Cerebellar nuclear complex (tissue), 1 donor: Measurements from ENCODE around the gene HOXB5.

Experiments
- DNase-seq, 2 experiments: peaks; one replicate each; lab custom pipeline; 2025; lab: John Stamatoyannopoulos, UW

Gene HOXB5

GRCh38 chr17:48601539-48602425 lies 8.2 kb upstream of the HOXB5 start:
- DNase-seq = no peak

DNA sequence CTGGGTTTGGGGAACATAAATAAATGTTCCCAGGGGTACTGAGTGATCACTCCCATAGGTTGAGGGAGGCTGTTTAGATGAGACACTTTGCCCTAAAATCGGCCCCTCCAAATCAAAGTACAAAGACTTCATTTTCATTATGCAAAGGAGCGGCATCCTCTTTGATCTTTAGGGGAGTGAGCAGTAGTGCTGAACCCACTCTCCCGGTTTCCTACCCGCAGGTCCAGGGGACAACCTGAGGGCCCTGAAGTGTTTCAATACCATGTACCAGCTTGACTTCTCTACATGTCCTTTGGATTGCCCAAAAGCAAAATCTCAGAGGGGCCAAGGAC lies 7.6 kb upstream of the HOXB5 start:
- DNase-seq = no peak

- DNase-seq = no peak
Observed at GRCh38 chr17:48600244-48601098, 6.9 kb upstream of the HOXB5 start.

- no peak for DNase-seq
Observed at GRCh38 chr17:48599354-48599753, 5.8 kb upstream of the HOXB5 start.

- DNase-seq = no peak
Observed at GRCh38 chr17:48598736-48599135, 5.2 kb upstream of the HOXB5 start.

DNA sequence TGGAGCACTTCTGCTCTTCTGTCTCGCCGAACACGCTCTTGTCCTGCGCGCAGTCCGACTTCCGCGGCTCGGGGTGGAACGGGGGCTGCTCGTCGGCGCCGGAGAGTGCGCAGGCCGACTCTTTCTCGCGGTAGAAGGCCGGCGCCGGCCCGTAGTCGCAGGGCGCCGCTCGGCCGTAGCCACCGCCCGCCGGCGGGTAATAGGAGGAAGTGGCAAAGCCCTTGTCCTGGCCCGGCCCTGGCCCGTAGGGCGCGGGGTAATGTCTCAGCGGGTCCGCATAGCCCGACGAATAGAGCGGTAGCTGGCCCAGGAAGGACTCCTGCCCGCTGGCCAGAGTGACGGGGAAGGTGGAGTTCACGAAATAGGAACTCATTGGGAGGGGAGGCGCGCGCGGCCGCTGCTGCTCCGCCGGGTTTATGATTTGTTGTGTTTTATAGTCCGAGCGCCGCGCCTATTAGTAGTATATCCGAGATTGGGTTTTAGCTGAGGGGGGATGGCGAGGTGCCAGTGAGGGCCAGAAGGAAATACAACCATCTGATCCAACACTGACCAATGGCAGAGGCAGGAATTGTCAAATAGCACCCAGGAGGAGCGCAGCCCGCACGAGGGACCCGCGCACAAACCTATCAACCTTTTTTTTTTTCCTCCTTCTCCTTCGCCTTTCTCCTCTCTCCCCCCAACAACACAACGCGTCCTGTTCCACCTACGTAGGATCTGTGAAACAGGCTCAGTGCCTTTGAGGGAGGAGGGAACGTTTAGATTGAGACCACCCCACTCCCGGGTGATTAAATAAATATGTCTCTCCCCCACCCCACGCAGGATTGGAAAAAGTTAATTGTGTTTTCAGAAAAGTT lies 4.4 kb upstream of the HOXB5 start:
- no peak for DNase-seq

DNA sequence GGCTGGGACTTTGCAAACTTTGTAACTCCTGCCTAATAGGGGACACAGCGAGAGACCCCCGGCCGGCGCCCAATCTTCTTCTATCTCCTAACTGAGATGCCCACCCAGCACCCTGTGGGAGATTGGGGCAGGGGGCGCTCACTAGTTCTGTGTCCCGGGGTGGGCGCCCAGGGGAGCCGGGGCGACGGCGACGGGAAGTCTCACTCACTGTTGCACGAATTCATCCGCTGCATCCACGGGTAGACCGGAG lies 3.9 kb upstream of the HOXB5 start:
- no peak for DNase-seq

DNA sequence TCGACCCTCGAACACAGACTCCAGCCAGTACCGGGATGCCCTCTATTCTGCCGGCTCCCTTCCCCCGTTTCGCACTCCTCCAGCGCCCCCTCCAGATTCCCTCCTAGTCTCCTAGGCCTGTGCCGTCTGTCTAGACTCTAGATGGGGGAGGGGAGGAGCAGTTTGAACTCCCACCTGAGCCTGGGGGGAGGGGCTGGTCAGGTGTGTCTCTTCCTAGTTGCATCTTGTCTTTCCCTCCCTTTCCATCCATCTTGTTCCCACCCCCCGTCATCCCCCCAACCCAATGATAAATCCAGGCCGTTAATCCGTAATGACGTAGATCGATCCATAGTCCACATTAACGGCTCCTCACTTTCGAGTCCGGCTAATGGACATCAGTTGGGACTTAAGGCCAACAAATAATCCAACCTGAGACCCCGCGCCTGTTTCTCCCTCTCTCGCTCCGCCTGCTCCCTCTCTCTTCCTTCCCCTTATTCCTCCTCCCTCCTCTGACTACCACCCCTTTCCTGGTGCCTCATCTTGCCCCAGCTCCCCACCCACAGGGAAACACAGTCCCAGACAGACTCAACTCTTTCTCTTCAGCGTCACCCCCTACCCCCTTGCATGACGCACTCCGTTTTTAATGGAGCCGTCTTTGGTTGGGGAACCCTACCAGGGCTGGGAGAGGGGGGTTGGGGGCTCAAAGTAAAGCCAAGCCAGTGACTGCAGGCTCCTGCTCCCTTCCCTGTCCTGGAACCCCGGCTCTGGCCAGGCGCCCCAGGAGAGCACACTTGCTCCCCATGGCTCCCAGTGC lies 3.4 kb upstream of the HOXB5 start:
- DNase-seq = no peak

DNA sequence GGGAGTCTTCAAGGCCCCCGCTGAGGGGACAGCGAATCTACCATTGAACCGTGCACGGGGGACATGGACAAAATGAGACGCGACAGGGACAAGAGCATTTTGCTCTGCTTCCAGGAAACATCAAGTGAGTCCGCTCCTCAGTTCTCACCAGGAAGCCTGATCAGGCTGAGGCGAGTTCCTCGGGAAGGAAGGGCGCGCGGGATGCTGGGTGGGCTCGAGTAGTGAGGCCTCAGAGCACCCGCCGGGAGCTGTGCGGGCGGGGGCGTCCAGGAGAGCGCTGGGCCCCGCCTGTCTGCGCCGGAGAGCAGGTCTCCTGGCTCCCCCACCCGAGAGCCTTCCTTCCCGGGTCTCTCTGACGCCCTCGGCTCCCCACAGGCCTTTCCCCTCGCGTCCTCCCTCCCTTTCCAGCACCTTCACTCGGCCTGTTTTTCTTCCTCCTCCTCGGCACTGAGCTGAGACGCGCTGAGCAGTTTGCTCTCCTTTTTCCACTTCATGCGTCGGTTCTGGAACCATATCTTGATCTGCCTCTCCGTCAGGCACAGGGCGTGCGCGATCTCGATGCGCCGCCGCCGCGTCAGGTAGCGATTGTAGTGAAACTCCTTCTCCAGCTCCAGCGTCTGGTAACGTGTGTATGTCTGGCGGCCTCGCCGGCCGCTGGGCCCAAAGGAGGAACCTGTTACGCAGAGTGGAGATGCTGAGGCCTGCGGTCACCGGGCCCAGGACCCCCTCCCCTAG lies 2.6 kb upstream of the HOXB5 start:
- no peak for DNase-seq

DNA sequence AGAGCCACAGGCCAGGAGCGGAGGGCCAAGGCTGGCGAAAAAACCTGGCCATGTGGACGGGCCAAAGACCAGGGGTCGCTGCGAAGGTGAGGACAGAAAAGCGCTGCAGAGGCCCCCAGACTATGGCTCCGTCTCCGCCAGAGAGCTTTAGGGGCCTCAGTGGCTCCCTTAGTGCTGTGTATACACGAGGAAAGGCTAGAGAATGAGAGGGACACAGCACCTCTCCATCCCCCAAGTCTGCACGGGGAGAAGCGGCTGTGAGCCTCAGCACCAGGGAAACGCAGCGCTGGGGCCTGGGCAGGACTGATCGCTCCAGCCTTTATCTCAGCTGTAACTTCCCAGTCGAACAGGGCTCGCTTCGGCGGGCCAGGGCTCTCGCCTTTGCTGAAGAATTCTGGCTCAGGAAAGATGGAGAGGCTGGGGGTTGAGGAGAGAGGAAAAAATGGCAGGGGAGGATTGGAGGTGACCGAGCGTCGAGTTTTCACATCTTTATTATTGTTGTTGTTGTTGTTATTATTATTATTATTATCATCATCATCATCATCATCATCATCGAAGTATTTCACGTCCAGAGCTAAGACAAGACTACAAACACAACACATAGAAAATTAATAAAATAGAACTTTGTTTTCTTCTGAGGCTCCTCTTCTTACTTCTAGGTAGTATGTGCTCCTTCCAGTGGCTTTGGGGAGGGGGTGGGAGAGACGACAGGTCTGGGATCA lies 1.9 kb upstream of the HOXB5 start:
- no peak for DNase-seq

DNA sequence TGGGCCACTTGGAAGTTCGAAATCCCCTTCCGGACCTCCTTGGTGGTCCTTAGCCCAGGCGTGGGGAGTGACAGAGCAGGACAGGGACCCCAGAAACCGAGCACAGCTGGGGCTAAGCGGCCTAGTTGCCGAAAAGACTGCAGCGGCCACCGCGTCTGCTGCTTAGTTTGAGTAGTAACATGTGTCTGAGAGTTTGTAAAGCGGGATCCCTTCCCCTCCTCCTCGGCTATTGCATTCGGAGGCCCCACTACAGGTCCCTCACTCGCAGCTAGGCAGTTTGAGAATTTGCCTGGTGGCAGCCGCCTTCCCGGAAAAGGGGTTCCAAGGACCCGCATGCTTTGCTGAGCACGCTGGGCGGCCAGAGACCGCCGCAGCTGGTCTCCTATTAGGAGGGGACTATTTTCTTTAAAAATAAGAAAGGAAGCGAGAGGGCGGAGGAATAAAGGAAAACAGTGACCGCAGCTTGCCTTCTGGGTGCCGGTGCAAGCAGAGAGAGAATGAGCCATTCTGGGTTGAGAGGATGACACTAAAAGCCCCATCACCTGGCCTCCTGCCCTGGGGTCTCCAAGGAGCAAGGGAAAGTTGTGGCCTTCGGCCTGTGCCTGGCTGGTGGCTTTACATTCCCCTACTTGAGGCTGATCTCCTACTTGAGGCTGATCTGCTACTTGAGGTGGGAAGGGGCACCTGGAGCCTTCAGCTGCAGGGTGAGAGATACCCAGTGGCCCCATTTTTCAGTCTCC lies 1.1 kb upstream of the HOXB5 start:
- no peak for DNase-seq

DNA sequence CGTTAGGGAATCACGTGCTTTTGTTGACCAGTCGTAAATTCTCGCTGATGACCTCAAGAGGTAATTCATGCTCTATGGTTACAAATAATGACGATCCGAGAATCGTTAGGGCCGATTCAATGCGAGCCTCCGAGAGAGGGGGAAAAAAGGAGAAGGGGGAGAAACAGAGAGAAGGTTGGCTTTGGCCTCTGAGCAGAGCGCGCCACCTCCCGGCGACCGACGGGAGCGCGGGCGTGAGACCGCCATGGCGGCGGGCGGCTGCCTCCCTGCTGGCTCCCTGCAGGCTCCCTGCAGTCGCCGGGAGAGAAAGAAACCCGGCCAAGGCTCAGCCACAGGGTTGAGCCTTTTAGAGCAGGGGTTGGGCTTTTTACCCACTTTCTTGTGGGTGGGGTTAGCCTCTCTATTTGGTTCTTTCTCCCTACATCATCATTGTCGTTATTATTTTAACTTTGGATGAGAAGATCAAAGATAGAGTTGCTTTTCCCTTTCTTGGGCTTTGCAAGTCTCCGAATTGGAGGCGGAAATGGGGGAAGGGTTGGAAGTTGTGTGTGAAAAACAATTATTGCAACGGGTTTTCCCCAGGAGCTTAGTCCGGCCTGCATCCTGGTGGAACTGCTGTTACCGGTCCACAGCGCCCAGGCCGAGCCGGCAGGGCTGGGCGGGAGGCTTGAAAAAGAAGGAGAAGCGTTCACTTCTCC lies 410 bp upstream of the HOXB5 start:
- no peak for DNase-seq

DNA sequence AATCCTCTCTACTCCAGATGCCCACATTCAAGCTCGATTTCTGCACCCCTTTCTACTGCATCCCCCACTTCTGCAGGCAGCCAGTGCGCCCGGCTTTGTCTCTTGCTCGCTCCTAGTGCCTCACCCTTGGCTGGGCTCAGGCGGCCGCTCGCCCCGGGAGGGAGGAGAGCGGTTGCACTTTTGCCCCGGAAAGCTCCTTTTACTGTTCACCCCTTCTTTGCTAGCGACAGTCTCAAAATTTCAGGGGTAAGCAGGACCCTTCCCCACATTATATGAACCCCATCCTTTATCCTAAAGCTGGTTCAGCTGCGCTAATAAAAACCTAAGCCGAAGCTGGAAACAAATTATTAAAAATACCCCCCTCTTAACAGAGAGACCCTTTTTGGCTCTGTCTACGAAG lies 1.0 kb downstream of the HOXB5 start:
- no peak for DNase-seq

GRCh38 chr17:48592057-48592514 lies 1.5 kb downstream of the HOXB5 start:
- no peak for DNase-seq

DNA sequence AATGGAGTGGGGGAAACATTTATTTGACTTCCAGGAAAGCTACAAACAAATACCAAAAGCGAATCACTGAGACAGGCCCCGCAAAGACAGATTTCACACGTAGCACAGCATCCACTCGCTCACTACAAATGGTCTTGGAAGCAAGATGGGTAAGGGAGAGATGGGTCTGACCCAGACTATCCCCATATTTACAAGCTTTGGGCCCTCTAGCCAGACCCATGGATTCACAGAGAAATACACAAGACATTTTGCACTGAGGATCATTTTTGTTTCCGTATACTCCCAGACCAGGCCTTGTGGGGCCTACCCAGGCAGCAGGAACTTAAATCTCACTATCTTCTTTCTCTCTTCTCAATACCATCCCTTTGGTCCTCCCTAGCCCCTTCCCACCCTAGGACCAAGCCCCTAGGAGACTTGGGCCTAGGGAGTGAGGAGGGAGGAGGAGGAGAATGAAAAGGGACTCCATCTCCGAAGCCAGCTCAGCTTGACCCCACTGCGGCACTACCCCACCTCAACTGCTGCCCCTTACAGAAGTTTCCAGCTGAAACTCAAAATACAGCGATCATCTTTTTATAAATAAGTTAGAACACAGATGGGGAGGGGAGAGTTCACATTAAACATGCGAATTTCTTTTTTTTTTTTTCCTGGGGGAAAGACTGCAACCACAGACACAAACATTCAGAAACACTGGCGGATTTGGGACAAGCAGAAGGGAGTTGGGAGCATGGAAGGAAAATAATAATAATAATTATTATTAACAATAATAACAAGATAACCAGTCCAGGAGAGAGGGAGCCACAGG lies 2.1 kb downstream of the HOXB5 start:
- DNase-seq = no peak

- no peak for DNase-seq
Observed at GRCh38 chr17:48590607-48591161, 2.9 kb downstream of the HOXB5 start.

GRCh38 chr17:48589831-48590606 lies 3.6 kb downstream of the HOXB5 start, which contains the start of gene HOXB3:
HOXB3 (minus strand) TSS chr17:48590241; CDS start chr17:48552474, 37,767 bp downstream.
- no peak for DNase-seq
